A549 treated with AZD9567 at 1 μM for 4 hours (cell line): ENCODE data around the gene FALEC. TPM values are rescaled to one million over a fixed set of nuclear protein-coding genes. Genes with fewer than 3 reads are reported as not detected.

Source experiments
- total RNA-seq: library from RNA; stranded (reverse); fragments of 200-300 nt; extraction: Qiagen RNA extraction; gene quantifications from 5 replicates; pipeline ENCODE4 v1.2.3, GENCODE V29; 2022; ENCODE audit not compliant: insufficient read depth

The FALEC gene
- 0.17 to 0.22 TPM in 2 of 5 replicates, not detected in the others for total RNA-seq

DNA sequence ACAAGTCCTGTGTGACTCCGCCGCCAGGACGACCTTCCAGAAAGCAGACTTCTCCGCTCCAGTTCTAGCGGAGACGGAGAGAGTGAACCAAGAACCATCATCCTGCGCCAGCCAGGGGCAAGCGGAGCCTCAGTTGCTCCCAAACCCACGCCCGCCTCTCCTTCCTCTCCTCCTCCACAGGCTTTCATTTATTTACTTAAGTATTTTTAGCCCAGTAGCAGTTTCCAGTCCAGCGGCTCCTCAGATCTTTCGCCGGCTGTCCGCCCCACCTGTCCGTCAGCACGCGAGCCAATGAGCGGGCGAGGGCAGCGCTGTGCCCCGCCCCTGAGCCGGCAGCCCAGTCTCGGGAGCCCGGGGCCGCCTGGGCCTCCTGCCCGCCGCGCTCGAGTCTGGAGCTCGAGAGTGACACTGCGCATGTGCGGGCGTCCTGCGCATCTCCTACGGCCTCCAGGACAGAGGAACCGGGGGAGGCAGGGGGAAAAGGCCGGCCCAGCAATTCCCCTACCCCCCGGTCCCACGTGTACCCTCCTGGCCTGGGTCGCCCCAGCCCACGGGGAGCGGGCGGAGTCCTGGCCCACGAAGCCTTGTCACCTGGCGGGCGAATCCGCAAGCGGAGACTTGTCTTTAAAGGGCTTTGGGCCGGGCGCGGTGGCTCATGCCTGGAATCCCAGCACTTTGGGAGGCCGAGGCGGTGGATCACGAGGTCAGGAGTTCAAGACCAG, at the start of gene FALEC:
Gene FALEC (plus strand): TSS at position 425 of the 722 bp plus-strand sequence.

DNA sequence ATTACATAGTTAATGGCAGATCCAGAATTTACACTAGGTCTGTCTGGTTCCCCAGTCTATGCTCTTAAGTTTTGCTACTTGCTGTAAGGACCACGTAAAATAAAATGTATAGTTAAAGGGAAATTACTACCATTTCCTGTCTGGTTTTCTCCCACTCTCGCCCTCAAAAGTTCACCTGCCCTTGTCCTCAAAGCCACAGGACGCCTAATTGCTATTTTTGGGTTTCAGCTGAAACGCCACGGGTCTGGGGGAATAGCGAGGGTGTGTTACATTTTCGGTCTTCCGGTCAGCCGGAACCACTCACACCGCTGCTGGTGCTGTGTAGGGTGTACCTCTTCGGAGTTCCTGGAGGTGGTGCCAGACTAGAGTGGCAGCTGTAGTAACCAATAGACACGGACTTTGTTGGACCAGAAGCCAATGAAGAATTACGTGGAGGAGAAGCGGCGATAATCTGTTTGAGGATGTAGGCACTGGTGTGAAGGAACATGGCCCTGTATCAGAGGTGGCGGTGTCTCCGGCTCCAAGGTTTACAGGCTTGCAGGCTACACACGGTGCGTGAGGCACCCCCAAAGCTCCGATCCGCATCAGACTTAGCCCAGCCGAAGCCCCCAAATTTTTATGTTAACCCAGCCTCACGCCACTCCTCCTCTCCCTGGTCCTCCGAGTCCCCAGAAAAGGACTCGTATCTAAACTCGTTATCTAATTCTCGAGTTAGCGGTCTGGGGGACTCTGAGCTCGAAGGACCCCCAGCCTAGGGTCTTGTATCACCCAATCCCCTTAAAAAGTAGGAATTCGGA, 28.4 kb upstream of the FALEC start, which contains the start of gene TARS2:
Gene TARS2 (plus strand): TSS at position 454 of the 797 bp plus-strand sequence. CDS start 32 bp downstream, at position 486.

DNA sequence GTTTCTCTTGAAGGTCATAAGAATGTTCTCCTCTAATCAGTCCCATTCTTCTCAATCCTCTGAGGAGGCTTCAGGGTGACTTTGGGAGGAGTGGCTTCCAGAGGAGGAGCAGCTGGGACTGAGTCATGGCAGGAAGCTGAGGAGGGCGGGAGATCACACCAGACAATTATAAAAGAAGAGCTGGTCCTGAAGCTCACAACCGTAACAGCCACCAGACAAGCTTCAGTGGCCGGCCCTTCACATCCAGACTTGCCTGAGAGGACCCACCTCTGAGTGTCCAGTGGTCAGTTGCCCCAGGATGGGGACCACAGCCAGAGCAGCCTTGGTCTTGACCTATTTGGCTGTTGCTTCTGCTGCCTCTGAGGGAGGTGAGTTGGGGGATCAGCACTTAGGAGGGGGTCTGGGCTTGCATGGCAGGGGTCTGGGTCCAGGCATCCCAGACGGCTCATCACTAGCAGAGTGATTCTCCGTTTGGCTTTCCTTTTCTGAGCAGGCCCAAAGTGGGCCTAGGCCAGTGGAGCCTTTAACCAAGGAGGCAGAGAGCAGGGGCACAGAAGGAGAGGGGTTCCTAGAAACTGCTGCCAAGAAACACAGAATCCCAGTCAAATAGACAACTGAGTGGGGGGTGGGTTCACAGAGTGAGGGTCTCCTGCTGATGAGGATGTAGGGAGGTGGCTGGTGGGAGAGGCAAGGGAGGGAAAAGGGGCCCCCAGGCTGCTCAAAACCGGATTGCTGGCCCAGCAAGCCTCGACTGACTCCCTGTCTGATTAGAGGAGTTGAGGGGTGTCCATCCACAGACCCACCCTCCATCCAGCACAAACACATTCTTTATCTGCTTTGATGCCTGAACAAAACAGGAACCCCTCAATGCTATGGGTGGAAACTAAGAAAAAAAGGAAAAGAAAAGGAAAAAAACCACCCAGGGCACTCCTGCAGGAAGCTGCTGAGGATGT, 7.4 kb upstream of the FALEC start, which contains the start of gene ECM1:
Gene ECM1 (plus strand): TSS at position 198 of the 953 bp plus-strand sequence. CDS start 101 bp downstream, at position 299.

DNA sequence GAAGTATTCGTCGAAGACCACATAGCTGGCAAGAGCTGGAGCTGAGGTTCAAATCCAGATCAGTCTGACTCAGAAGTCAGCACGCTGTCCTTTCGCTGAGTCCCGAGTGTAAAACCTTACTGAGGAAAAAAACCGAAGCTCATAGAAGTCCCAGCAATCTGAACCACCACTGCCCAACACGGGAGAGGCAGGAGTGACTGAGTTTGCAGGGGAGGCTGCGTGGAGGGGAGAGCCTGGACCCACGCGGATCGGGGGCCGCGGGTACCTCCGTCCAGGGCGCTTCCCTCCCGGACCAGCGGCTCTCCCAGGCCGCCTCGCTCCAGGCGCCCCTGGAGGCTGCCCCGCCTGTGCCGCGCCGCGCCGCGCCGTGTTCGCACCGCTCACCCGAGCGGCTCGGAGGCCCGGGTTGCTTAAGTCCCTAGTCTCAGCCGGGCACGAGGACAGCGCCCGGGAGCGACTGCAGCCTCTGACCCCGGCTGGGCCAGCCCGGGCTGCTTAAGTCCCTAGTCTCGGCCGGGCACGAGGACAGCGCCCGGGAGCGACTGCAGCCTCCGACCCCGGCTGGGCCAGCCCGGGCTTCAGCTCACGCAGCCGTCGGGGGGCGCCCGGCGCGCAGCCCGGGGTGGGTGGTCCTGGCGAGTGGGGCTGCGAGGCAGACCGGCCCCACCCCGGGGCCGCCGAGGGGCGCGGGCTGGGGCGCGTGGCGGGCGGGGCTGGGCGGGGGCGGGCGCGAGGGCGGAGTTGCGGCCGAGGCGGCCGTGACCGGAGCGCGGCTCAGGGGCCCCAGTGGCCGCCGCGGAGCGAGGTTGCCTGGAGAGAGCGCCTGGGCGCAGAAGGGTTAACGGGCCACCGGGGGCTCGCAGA, 33.3 kb downstream of the FALEC start, which contains the start of gene ADAMTSL4:
Gene ADAMTSL4 (plus strand): TSS at position 777 of the 864 bp plus-strand sequence. CDS start 2,881 bp downstream, outside the sequence.

DNA sequence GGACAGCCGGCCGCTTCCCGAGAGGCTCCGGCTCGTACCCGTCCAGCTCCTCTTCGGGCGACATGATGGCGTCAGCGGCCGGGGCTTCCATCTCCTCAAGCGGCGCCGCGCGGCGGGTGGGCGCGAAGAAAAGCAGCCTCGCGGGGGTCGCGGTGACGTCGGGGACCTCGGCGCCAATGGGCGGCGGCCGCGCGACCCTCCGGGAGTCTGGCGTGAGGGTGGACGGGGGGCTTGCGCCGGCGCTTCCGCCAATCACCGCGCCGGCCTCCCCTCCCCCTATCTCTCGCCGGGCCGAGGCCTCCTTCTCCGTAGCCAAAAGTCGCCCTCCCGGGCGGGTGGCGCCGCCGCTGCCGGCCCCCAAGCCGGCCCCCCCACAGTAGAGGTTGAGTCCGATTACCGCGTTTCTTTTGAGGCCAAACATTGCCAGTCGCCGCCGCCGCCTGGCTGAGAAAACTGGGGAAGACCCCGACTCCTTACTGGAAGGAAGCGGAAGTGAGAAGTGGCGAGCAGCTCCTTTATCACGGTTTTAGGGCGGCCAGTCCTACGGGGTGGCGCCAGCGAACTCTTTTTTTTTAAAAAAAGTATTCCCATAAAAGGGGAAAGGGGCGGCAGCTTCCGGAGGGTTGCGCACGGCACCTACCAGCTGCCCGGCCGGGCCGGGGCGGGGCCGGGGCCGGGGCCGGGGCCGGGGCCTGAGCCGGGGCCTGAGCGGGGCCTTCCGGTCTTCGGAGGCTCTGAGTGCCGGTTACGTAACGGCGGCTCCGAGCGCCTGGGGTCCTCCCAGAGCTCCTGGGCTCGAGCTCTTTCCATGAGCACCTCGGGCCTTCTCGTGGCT, 63.8 kb downstream of the FALEC start, which contains the start of gene MCL1:
Gene MCL1 (minus strand): TSS at position 501 of the 835 bp plus-strand sequence. CDS start 80 bp downstream, at position 421.

Other genes with a start within 250 kb of the FALEC start
- gene APH1A, start 246.7 kb upstream of the FALEC start, total RNA-seq, result 128 to 141 TPM (median 136 TPM) in 5 replicates
- gene C1orf54, start 243.0 kb upstream of the FALEC start, total RNA-seq, result 0.13 to 0.38 TPM (median 0.21 TPM) in 4 of 5 replicates, not detected in the other
- gene CIART, start 233.2 kb upstream of the FALEC start, total RNA-seq, result 0.88 to 1.3 TPM (median 1.1 TPM) in 4 of 5 replicates, not detected in the other
- gene MRPS21, start 221.9 kb upstream of the FALEC start, total RNA-seq, result 74.5 to 90.1 TPM (median 86.5 TPM) in 5 replicates
- 50.6 to 55.1 TPM (median 53.5 TPM) in 5 replicates for gene PRPF3, start 194.2 kb upstream of the FALEC start, total RNA-seq
- 13.0 to 13.3 TPM (median 13.1 TPM) in 5 replicates for gene RPRD2, start 151.6 kb upstream of the FALEC start, total RNA-seq
- gene TARS2, start 28.3 kb upstream of the FALEC start, total RNA-seq, result 18.0 to 22.2 TPM (median 20.4 TPM) in 5 replicates
- gene ECM1, start 7.6 kb upstream of the FALEC start, total RNA-seq, result 1.6 to 4.9 TPM (median 2.1 TPM) in 5 replicates
- 2.2 to 5.3 TPM (median 4.8 TPM) in 5 replicates for gene ADAMTSL4, start 33.7 kb downstream of the FALEC start, total RNA-seq
- 219 to 292 TPM (median 269 TPM) in 5 replicates for gene MCL1, start 63.9 kb downstream of the FALEC start, total RNA-seq
- 129 to 139 TPM (median 135 TPM) in 5 replicates for gene ENSA, start 113.9 kb downstream of the FALEC start, total RNA-seq
- gene GOLPH3L, start 181.4 kb downstream of the FALEC start, total RNA-seq, result 12.1 to 20.9 TPM (median 15.5 TPM) in 5 replicates
- gene HORMAD1, start 205.1 kb downstream of the FALEC start, total RNA-seq, result 5.3 to 15.3 TPM (median 6.8 TPM) in 5 replicates